B cell (primary cell): ENCODE results near the gene PPOX. TPM values are rescaled to one million over a fixed set of nuclear protein-coding genes. Genes with fewer than 3 reads are reported as not detected.
A peak's percentile ranks its signal among the peaks of the same experiment; 100 is the strongest.

Experiments used
- ATAC-seq: fragments of 200-7000 bp; cut with Tn5 transposase; one replicate; pipeline ENCODE4 v1.10.0; 2021; ENCODE audit warnings: low read depth, mild to moderate bottlenecking, moderate number of reproducible peaks, moderate library complexity
- CTCF ChIA-PET: fragments of 350-600 bp; sonication (Branson Sonifier 250); formaldehyde crosslinking; loops from one replicate; lab custom pipeline; 2021; ENCODE audit warnings: antibody characterized with exemption, inconsistent platforms; lab: Charles Lee
- POLR2A ChIA-PET: fragments of 350-600 bp; sonication (Branson Sonifier 250); formaldehyde crosslinking; loops from one replicate; lab custom pipeline; 2021; ENCODE audit warnings: antibody characterized with exemption; lab: Charles Lee
- DNase-seq: peaks from one replicate; pipeline ENCODE4 v3.0.0; 2013
- H2AFZ ChIP-seq: 2 replicates; pipeline ENCODE4 v1.6.1; 2012; ENCODE audit warnings: mild to moderate bottlenecking, low read depth, low read length; ENCODE audit not compliant: insufficient read depth, poor library complexity, severe bottlenecking
- H3K27ac ChIP-seq, 2 donors: 1 replicate in 1 of 2; 2 replicates in 1 of 2; pipeline ENCODE4 v1.5.1; 2012 to 2013; ENCODE audit warnings: low read length in 2 of 2, mild to moderate bottlenecking in 2 of 2, moderate library complexity in 1 of 2
- H3K27me3 ChIP-seq, 4 experiments: fragments of 200-600 bp in 1 of 4; sonication (generic) in 1 of 4; replicated peaks in 1 of 4; 1 replicate in 2 of 4; 2 replicates in 2 of 4; pipeline versions ENCODE4 v1.6.1 to v1.7.0; 2013 to 2016; ENCODE audit warnings: low read length in 3 of 4, mild to moderate bottlenecking in 2 of 4, mixed read lengths in 1 of 4, moderate library complexity in 1 of 4; ENCODE audit not compliant: insufficient read depth in 4 of 4, control insufficient read depth in 3 of 4; ENCODE audit errors: control extremely low read depth in 1 of 4
- H3K36me3 ChIP-seq, 2 experiments: replicated peaks in 1 of 2; 1 replicate in 1 of 2; 2 replicates in 1 of 2; pipeline versions ENCODE4 v1.6.1 to v1.7.1; 2013; ENCODE audit warnings: low read length in 1 of 2; ENCODE audit not compliant: insufficient read depth in 2 of 2, control insufficient read depth in 1 of 2; ENCODE audit errors: control extremely low read depth in 1 of 2, extremely low read depth in 1 of 2
- H3K4me1 ChIP-seq, 2 donors: fragments of 200-600 bp in 1 of 2; sonication (generic) in 1 of 2; 1 replicate in 1 of 2; 2 replicates in 1 of 2; pipeline versions ENCODE4 v1.5.1 to v1.6.1; 2013 to 2017; ENCODE audit warnings: low read length in 2 of 2; ENCODE audit not compliant: control insufficient read depth in 2 of 2, insufficient read depth in 2 of 2
- H3K4me2 ChIP-seq: replicated peaks from 2 replicates; pipeline ENCODE3; 2012; ENCODE audit warnings: mild to moderate bottlenecking, low read depth, low read length; ENCODE audit not compliant: poor library complexity, severe bottlenecking
- H3K4me3 ChIP-seq, 5 experiments: fragments of 200-600 bp in 1 of 5; sonication (generic) in 1 of 5; 1 replicate in 3 of 5; 2 replicates in 2 of 5; pipeline versions ENCODE4 v1.5.1 to v1.7.0; 2011 to 2016; ENCODE audit warnings: low read length in 4 of 5, mild to moderate bottlenecking in 4 of 5, low read depth in 2 of 5, control low read depth in 1 of 5, moderate library complexity in 1 of 5; ENCODE audit not compliant: insufficient read depth in 1 of 5; ENCODE audit errors: control extremely low read depth in 1 of 5, extremely low read depth in 1 of 5
- H3K79me2 ChIP-seq: fragments of 200-600 bp; sonication (generic); one replicate; pipeline ENCODE4 v1.6.0; 2016; ENCODE audit warnings: low read length; ENCODE audit not compliant: control insufficient read depth, insufficient read depth
- H3K9ac ChIP-seq: fragments of 200-600 bp; sonication (generic); 2 replicates; pipeline ENCODE4 v1.6.1; 2017; ENCODE audit warnings: mild to moderate bottlenecking, low read length, moderate library complexity
- H3K9me3 ChIP-seq, 3 donors: one replicate each; pipeline versions ENCODE4 v1.6.1 to v1.7.1; 2013; ENCODE audit warnings: low read length in 2 of 3; ENCODE audit not compliant: control insufficient read depth in 2 of 3, insufficient read depth in 1 of 3; ENCODE audit errors: control extremely low read depth in 1 of 3
- H4K20me1 ChIP-seq: 2 replicates; pipeline ENCODE4 v1.6.0; 2012; ENCODE audit warnings: mild to moderate bottlenecking, low read length; ENCODE audit not compliant: insufficient read depth, control insufficient read depth, poor library complexity, severe bottlenecking
- H3K27ac Mint-ChIP-seq: one replicate; pipeline ENCODE4 v1.8.0; 2021; ENCODE audit warnings: mixed read lengths
- H3K27me3 Mint-ChIP-seq: one replicate; pipeline ENCODE4 v1.8.0; 2021; ENCODE audit warnings: mixed read lengths
- H3K4me1 Mint-ChIP-seq: one replicate; pipeline ENCODE4 v1.8.0; 2021; ENCODE audit warnings: mixed read lengths
- H3K4me3 Mint-ChIP-seq: one replicate; pipeline ENCODE4 v1.8.0; 2021; ENCODE audit warnings: mixed read lengths
- H3K9me3 Mint-ChIP-seq: one replicate; pipeline ENCODE4 v1.8.0; 2022; ENCODE audit warnings: mixed read lengths; ENCODE audit not compliant: insufficient read depth
- CTCF ChIP-seq: fragments of 200-600 bp; IDR thresholded peaks from one replicate; pipeline ENCODE4 v1.8.0; 2022; ENCODE audit warnings: antibody characterized with exemption, mild to moderate bottlenecking
- EZH2 ChIP-seq: IDR thresholded peaks from 2 replicates; pipeline ENCODE4 v1.6.1; 2012; ENCODE audit warnings: borderline replicate concordance, low read depth, mild to moderate bottlenecking, moderate library complexity, low read length; ENCODE audit not compliant: insufficient read depth, poor library complexity, severe bottlenecking
- WGBS: methylation state at CpG from one replicate; pipeline ENCODE4 v1.1.5; 2013; ENCODE audit warnings: missing lambda C conversion rate; ENCODE audit not compliant: insufficient coverage; 5-methylcytosine and 5-hydroxymethylcytosine counted together
- intact Hi-C: fragments of 100-400 bp; cut with micrococcal nuclease; formaldehyde crosslinking; loops from one replicate; pipeline ENCODE4 v1.10.0; 2022
- polyA plus RNA-seq: library from polyadenylated mRNA; depleted of rRNA; stranded (reverse); fragments of >200 nt; gene quantifications from 2 replicates; pipeline ENCODE4 v1.2.3, GENCODE V29; 2012
- total RNA-seq, 2 donors: library from RNA; stranded (reverse); fragments of 120-200 nt in 1 of 2; gene quantifications; 1 replicate in 1 of 2; 2 replicates in 1 of 2; pipeline versions ENCODE4 v1.2.3 to v1.2.4, GENCODE V29; 2013 to 2022

PPOX gene
- total and polyA plus RNA-seq, 2 donors (not counting 1 experiment from before 2014, with no cell fraction given): 65.6 to 82.3 TPM

- no peaks in the 10 kb centered on the region for H3K27me3 Mint-ChIP-seq
- H3K27ac Mint-ChIP-seq: peak overlapping the region; percentile 97
- DNase-seq: no peak
- Histone ChIP-seq H3K9ac (peak overlapping the region; percentile 90), H3K4me1 (peaks cover 16 to 31% of the 10 kb centered on the region in 2 donors), H3K27ac (peak overlapping the region; percentile 81 to 88), H3K9me3 (no peaks in the 10 kb centered on the region), H3K27me3 (no peaks in the 10 kb centered on the region), H3K79me2 (peaks cover 38% of the 10 kb centered on the region), H3K36me3 (peaks cover 0 to 10% of the 10 kb centered on the region in 2 experiments), H4K20me1 (no peaks in the 10 kb centered on the region), H3K4me3 (peak overlapping the region; percentile 77 to 99 (median 88)), H2AFZ (peak overlapping the region; percentile 95), H3K4me2 (peak overlapping the region; percentile 91)
- no peaks in the 10 kb centered on the region for H3K9me3 Mint-ChIP-seq
- peaks cover 36% of the 10 kb centered on the region for H3K4me1 Mint-ChIP-seq
- POLR2A ChIA-PET: interaction anchor here (0.5 to 2.5 kb wide), 10 partner anchors 10 to 549 kb away, joined by 3 to 21 read pairs (median 4); partner anchors contain the start of genes DUSP12, PPOX, TOMM40L and UFC1
- 89% methylated on average over 13 of the region's 13 CpGs for WGBS
- peak overlapping the region; percentile 96 for H3K4me3 Mint-ChIP-seq
- CTCF ChIA-PET: interaction anchor here (0.8 to 3.9 kb wide), 16 partner anchors 9 to 199 kb away, joined by 3 to 23 read pairs (median 4); partner anchors contain the start of genes PPOX and TOMM40L
- no peak for ATAC-seq
- intact Hi-C loops: loop anchor here (5.0 kb wide), 2 partner anchors 106 to 166 kb away; partner anchors contain the start of genes CFAP126 and MPZ
- TF ChIP-seq EZH2 (no peak), CTCF (no peak)
Observed at GRCh38 chr1:161200992-161201835, 35.0 kb downstream of the PPOX start.
